WTC11 (cell line): ENCODE results near the gene KRTAP9-8. TPM values are rescaled to one million over a fixed set of nuclear protein-coding genes. Genes with fewer than 3 reads are reported as not detected.
"Not testable (repeated sequence)": the region's sequence is repeated elsewhere in the genome, so short reads cannot be mapped to it uniquely, and the experiment has no call there.

Source experiments
- ATAC-seq: fragments of 200-7000 bp; cut with Tn5 transposase; 2 replicates; pipeline ENCODE4 v1.10.0; 2021; ENCODE audit warnings: mild to moderate bottlenecking, moderate library complexity
- CTCF ChIA-PET: fragments of 300-600 bp; sonication (Branson Sonifier 250); formaldehyde crosslinking; loops from one replicate; lab custom pipeline; 2021; ENCODE audit warnings: antibody characterized with exemption; lab: Charles Lee
- POLR2A ChIA-PET: fragments of 350-600 bp; sonication (Branson Sonifier 250); formaldehyde crosslinking; loops from one replicate; lab custom pipeline; 2021; ENCODE audit warnings: antibody characterized with exemption; lab: Charles Lee
- DNase-seq: peaks from one replicate; pipeline ENCODE4 v3.0.0; 2021; ENCODE audit warnings: low spot score
- H3K27ac Mint-ChIP-seq: 2 replicates; pipeline ENCODE4 v1.8.0; 2021; ENCODE audit warnings: mixed read lengths
- H3K27me3 Mint-ChIP-seq: 2 replicates; pipeline ENCODE4 v1.8.0; 2021; ENCODE audit warnings: low read depth, mild to moderate bottlenecking, moderate library complexity, mixed read lengths
- H3K36me3 Mint-ChIP-seq: 2 replicates; pipeline ENCODE4 v1.8.0; 2021; ENCODE audit warnings: mixed read lengths
- H3K4me1 Mint-ChIP-seq: 2 replicates; pipeline ENCODE4 v1.8.0; 2022; ENCODE audit warnings: mixed read lengths
- H3K4me3 Mint-ChIP-seq: 2 replicates; pipeline ENCODE4 v1.8.0; 2021; ENCODE audit warnings: mild to moderate bottlenecking, moderate library complexity, mixed read lengths
- H3K9me3 Mint-ChIP-seq: 2 replicates; pipeline ENCODE4 v1.8.0; 2021; ENCODE audit warnings: mixed read lengths
- ATF2 ChIP-seq: sonication (generic); formaldehyde crosslinking; IDR thresholded peaks from 2 replicates; pipeline ENCODE4 v1.8.1; 2022; ENCODE audit warnings: low read depth, missing genetic modification reagents, borderline replicate concordance
- ATF6 ChIP-seq: sonication (generic); formaldehyde crosslinking; IDR thresholded peaks from 2 replicates; pipeline ENCODE4 v1.8.1; 2023; ENCODE audit warnings: mild to moderate bottlenecking, missing genetic modification reagents
- CDX4 ChIP-seq: fragments of 250-450 bp; sonication (Bioruptor Pico); IDR thresholded peaks from 2 replicates; pipeline ENCODE4 v1.9.0; 2021; ENCODE audit warnings: moderate library complexity, mild to moderate bottlenecking, inconsistent platforms, borderline replicate concordance
- EMX1 ChIP-seq: fragments of 250-450 bp; sonication (Bioruptor Pico); IDR thresholded peaks from 2 replicates; pipeline ENCODE4 v1.8.0; 2021; ENCODE audit warnings: mild to moderate bottlenecking
- ERG ChIP-seq: fragments of 250-450 bp; sonication (Bioruptor Pico); IDR thresholded peaks from 2 replicates; pipeline ENCODE4 v1.8.0; 2021; ENCODE audit warnings: mild to moderate bottlenecking
- MAX ChIP-seq: sonication (generic); formaldehyde crosslinking; IDR thresholded peaks from 2 replicates; pipeline ENCODE4 v1.8.0; 2022; ENCODE audit warnings: mild to moderate bottlenecking, missing genetic modification reagents
- MYBL2 ChIP-seq: sonication (generic); formaldehyde crosslinking; IDR thresholded peaks from 2 replicates; pipeline ENCODE4 v1.8.1; 2023; ENCODE audit warnings: mild to moderate bottlenecking, moderate library complexity, missing genetic modification reagents
- NFE2L1 ChIP-seq: sonication (generic); formaldehyde crosslinking; IDR thresholded peaks from 2 replicates; pipeline ENCODE4 v1.8.1; 2023; ENCODE audit warnings: missing genetic modification reagents
- NR2C2 ChIP-seq: sonication (generic); formaldehyde crosslinking; IDR thresholded peaks from 2 replicates; pipeline ENCODE4 v1.8.0; 2022; ENCODE audit warnings: mild to moderate bottlenecking, missing genetic modification reagents
- PRRX2 ChIP-seq: fragments of 250-450 bp; sonication (Bioruptor Pico); IDR thresholded peaks from 2 replicates; pipeline ENCODE4 v1.8.0; 2021; ENCODE audit warnings: mild to moderate bottlenecking
- RELA ChIP-seq: sonication (generic); formaldehyde crosslinking; IDR thresholded peaks from 2 replicates; pipeline ENCODE4 v1.8.1; 2022; ENCODE audit warnings: missing genetic modification reagents, mild to moderate bottlenecking, borderline replicate concordance
- ZBTB21 ChIP-seq: sonication (generic); formaldehyde crosslinking; IDR thresholded peaks from 2 replicates; pipeline ENCODE4 v1.8.1; 2023; ENCODE audit warnings: mild to moderate bottlenecking, missing genetic modification reagents, borderline replicate concordance
- ZNF138 ChIP-seq: sonication (generic); formaldehyde crosslinking; conservative IDR thresholded peaks from 2 replicates; pipeline ENCODE4 v1.8.1; 2022; ENCODE audit warnings: mild to moderate bottlenecking, moderate library complexity, missing genetic modification reagents
- ZNF317 ChIP-seq: sonication (generic); formaldehyde crosslinking; IDR thresholded peaks from 2 replicates; pipeline ENCODE4 v1.8.1; 2023; ENCODE audit warnings: low read depth, mild to moderate bottlenecking, moderate library complexity, missing genetic modification reagents, borderline replicate concordance
- ZNF396 ChIP-seq: fragments of 250-450 bp; sonication (Bioruptor Pico); IDR thresholded peaks from 2 replicates; pipeline ENCODE4 v1.8.0; 2021; ENCODE audit warnings: mild to moderate bottlenecking, moderate library complexity, borderline replicate concordance
- total RNA-seq: library from RNA; stranded (reverse); gene quantifications from 3 replicates; pipeline ENCODE4 v1.2.3, GENCODE V29; 2021

The KRTAP9-8 gene
- total RNA-seq, 1 experiment from 2014 or later = not detected

- TF ChIP-seq ATF2 (no peak), ATF6 (no peak), RELA (CRISPR knock-in tag) (no peak), MAX (CRISPR knock-in tag) (no peak), ZNF396 (CRISPR knock-in tag) (no peak), MYBL2 (CRISPR knock-in tag) (no peak)
Observed at GRCh38 chr17:41265078-41265477, 27.3 kb downstream of the KRTAP9-8 start, which contains the start of gene KRTAP9-6 (continued).

GRCh38 chr17:41267711-41268110 is 29.9 kb downstream of the KRTAP9-8 start:
- H3K27ac Mint-ChIP-seq = no peak overlapping the region
- CTCF ChIA-PET = no interaction called here
- DNase-seq = no peak
- H3K27me3 Mint-ChIP-seq = peaks cover 4% of the 10 kb centered on the region; the same call in 1 of the 2 replicates
- peaks cover 5% of the 10 kb centered on the region; the same call in 1 of the 2 replicates for H3K4me1 Mint-ChIP-seq
- no peaks in the 10 kb centered on the region for H3K9me3 Mint-ChIP-seq
- ATAC-seq = no peak
- no peak overlapping the region for H3K4me3 Mint-ChIP-seq
- no peaks in the 10 kb centered on the region for H3K36me3 Mint-ChIP-seq
- POLR2A ChIA-PET = no interaction called here
- TF ChIP-seq NR2C2 (CRISPR knock-in tag) (no peak), ATF6 (no peak), NFE2L1 (CRISPR knock-in tag) (no peak), ZNF317 (CRISPR knock-in tag) (no peak), ZBTB21 (no peak), ERG (CRISPR knock-in tag) (no peak), EMX1 (CRISPR knock-in tag) (no peak)

- H3K36me3 Mint-ChIP-seq, POLR2A ChIA-PET, H3K4me3 Mint-ChIP-seq, DNase-seq, H3K27ac Mint-ChIP-seq, ATAC-seq, CTCF ChIA-PET, H3K9me3 Mint-ChIP-seq, H3K4me1 Mint-ChIP-seq, H3K27me3 Mint-ChIP-seq: not testable (repeated sequence)
Observed at GRCh38 chr17:41271323-41271722, 33.5 kb downstream of the KRTAP9-8 start.

- DNase-seq = no peak
- CTCF ChIA-PET = no interaction called here
- TF ChIP-seq ZNF138 (CRISPR knock-in tag) = no peak
- TF ChIP-seq CDX4 (CRISPR knock-in tag) = no peak
- TF ChIP-seq MAX (CRISPR knock-in tag) = no peak
- no peak for TF ChIP-seq PRRX2
- TF ChIP-seq RELA (CRISPR knock-in tag) = no peak
- no peak overlapping the region for H3K4me3 Mint-ChIP-seq
- H3K27me3 Mint-ChIP-seq = no peaks in the 10 kb centered on the region
- H3K36me3 Mint-ChIP-seq = no peaks in the 10 kb centered on the region
- POLR2A ChIA-PET = no interaction called here
- H3K9me3 Mint-ChIP-seq = no peaks in the 10 kb centered on the region
- ATAC-seq = no peak
- no peak overlapping the region for H3K27ac Mint-ChIP-seq
- H3K4me1 Mint-ChIP-seq = peaks cover 8% of the 10 kb centered on the region; the same call in 1 of the 2 replicates
Observed at GRCh38 chr17:41271858-41272257, 34.1 kb downstream of the KRTAP9-8 start.

GRCh38 chr17:41275648-41276190 is 37.9 kb downstream of the KRTAP9-8 start, which contains the start of gene KRTAP9-7:
Gene KRTAP9-7 (plus strand): TSS chr17:41275698. CDS start chr17:41275698, 0 bp downstream.
- POLR2A ChIA-PET, H3K4me1 Mint-ChIP-seq, ATAC-seq, H3K27me3 Mint-ChIP-seq, DNase-seq, H3K4me3 Mint-ChIP-seq, H3K27ac Mint-ChIP-seq, H3K36me3 Mint-ChIP-seq: not testable (repeated sequence)
- H3K9me3 Mint-ChIP-seq = peaks cover 10% of the 10 kb centered on the region
- CTCF ChIA-PET = interaction anchor here (1.3 kb wide), 1 partner anchor 47 kb away, joined by 3 read pairs; no protein-coding TSS in a partner anchor
